Fibroblast of lung (primary cell): ENCODE data around the gene CD6. TPM values are rescaled to one million over a fixed set of nuclear protein-coding genes. Genes with fewer than 3 reads are reported as not detected.
A peak's percentile ranks its signal among the peaks of the same experiment; 100 is the strongest.

Experiments used
- DNase-seq, 2 donors: peaks; one replicate each; pipeline versions ENCODE4 v3.0.0 to v3.0.0-alpha.2; 2010; ENCODE audit warnings: low read depth in 2 of 2
- H2AFZ ChIP-seq: 2 replicates; pipeline ENCODE4 v1.5.1; 2012; ENCODE audit warnings: low read length, control low read depth, inconsistent platforms
- H3K27ac ChIP-seq: 2 replicates; pipeline ENCODE4 v1.5.1; 2011; ENCODE audit warnings: low read length, control low read depth; ENCODE audit not compliant: insufficient read depth
- H3K27me3 ChIP-seq: 2 replicates; pipeline ENCODE4 v1.5.1; 2011; ENCODE audit warnings: mild to moderate bottlenecking, low read length; ENCODE audit not compliant: control insufficient read depth, insufficient read depth
- H3K36me3 ChIP-seq: 2 replicates; pipeline ENCODE4 v1.5.1; 2011; ENCODE audit warnings: low read length; ENCODE audit not compliant: control insufficient read depth, insufficient read depth
- H3K4me1 ChIP-seq: 2 replicates; pipeline ENCODE4 v1.5.1; 2011; ENCODE audit warnings: low read length; ENCODE audit not compliant: control insufficient read depth, insufficient read depth; ENCODE audit errors: extremely low read depth
- H3K4me2 ChIP-seq: 2 replicates; pipeline ENCODE4 v1.5.1; 2011; ENCODE audit warnings: low read length, control low read depth; ENCODE audit not compliant: insufficient read depth; ENCODE audit errors: extremely low read depth
- H3K4me3 ChIP-seq, 4 experiments: fragments of 200-600 bp in 1 of 4; sonication (generic) in 1 of 4; replicated peaks in 1 of 4; 2 replicates each; pipeline ENCODE4 v1.5.1; 2011 to 2016; ENCODE audit warnings: low read length in 4 of 4, low read depth in 3 of 4, mild to moderate bottlenecking in 3 of 4, control low read depth in 2 of 4, inconsistent platforms in 1 of 4, mixed read lengths in 1 of 4; ENCODE audit not compliant: insufficient read depth in 1 of 4; ENCODE audit errors: control extremely low read depth in 1 of 4
- H3K79me2 ChIP-seq: 2 replicates; pipeline ENCODE4 v1.5.1; 2012; ENCODE audit warnings: mild to moderate bottlenecking, low read length, inconsistent platforms; ENCODE audit not compliant: control insufficient read depth, insufficient read depth
- H3K9ac ChIP-seq: 2 replicates; pipeline ENCODE4 v1.5.1; 2011; ENCODE audit warnings: mild to moderate bottlenecking, low read length, control low read depth; ENCODE audit not compliant: insufficient read depth
- H3K9me3 ChIP-seq: 2 replicates; pipeline ENCODE4 v1.5.1; 2012; ENCODE audit warnings: low read depth, low read length; ENCODE audit not compliant: control insufficient read depth, insufficient read depth
- H4K20me1 ChIP-seq: 2 replicates; pipeline ENCODE4 v1.5.1; 2011; ENCODE audit warnings: low read length; ENCODE audit not compliant: control insufficient read depth, insufficient read depth; ENCODE audit errors: extremely low read depth
- CTCF ChIP-seq, 2 donors: IDR thresholded peaks in 1 of 2; conservative IDR thresholded peaks in 1 of 2; 1 replicate in 1 of 2; 2 replicates in 1 of 2; pipeline ENCODE4 v1.5.1; 2011 to 2012; ENCODE audit warnings: low read length in 2 of 2, control low read depth in 1 of 2, inconsistent platforms in 1 of 2, low read depth in 1 of 2, mild to moderate bottlenecking in 1 of 2
- EZH2 ChIP-seq: IDR thresholded peaks from 2 replicates; pipeline ENCODE4 v1.5.1; 2012; ENCODE audit warnings: low read length, control low read depth, mild to moderate bottlenecking; ENCODE audit errors: missing control alignments
- polyA plus RNA-seq, 2 donors: library from polyadenylated mRNA; depleted of rRNA in 1 of 2; stranded (reverse) in 1 of 2; unstranded in 1 of 2; fragments of >200 nt; gene quantifications; 2 replicates each; pipeline ENCODE4 v1.2.1, GENCODE V29; 2011 to 2012; ENCODE audit warnings: missing spikeins in 1 of 2
- total RNA-seq: library from RNA; depleted of rRNA; stranded (reverse); fragments of >200 nt; gene quantifications from 2 replicates; pipeline ENCODE4 v1.2.1, GENCODE V29; 2014

CD6 gene
- total and polyA plus RNA-seq, 2 donors (not counting 1 experiment from before 2014, with no cell fraction given) = not detected

- peaks cover 5% of the 10 kb centered on the region for H3K27me3 ChIP-seq
- H3K9ac ChIP-seq = no peak overlapping the region
- no peaks in the 10 kb centered on the region for H4K20me1 ChIP-seq
- peak in 1 of 2 donors; percentile 55 for DNase-seq
- no peaks in the 10 kb centered on the region for H3K36me3 ChIP-seq
- H3K9me3 ChIP-seq = no peaks in the 10 kb centered on the region
- TF ChIP-seq EZH2 (no peak), CTCF (conservative IDR thresholded peaks at IDR 0.05 in 1 of 2, IDR thresholded peaks at IDR 0.05 in 1 of 2; ENCODE audit: low read depth in 1 of 2, low read length in 2 of 2) (no peak)
- H3K27ac ChIP-seq = no peak overlapping the region
- H2AFZ ChIP-seq = no peak overlapping the region
- no peak overlapping the region for H3K4me2 ChIP-seq
- no peaks in the 10 kb centered on the region for H3K79me2 ChIP-seq
- H3K4me3 ChIP-seq = no peak overlapping the region
- H3K4me1 ChIP-seq = no peaks in the 10 kb centered on the region
These were observed 66.1 kb downstream of the CD6 start for GRCh38 chr11:61037441-61038093.

- no peak overlapping the region for H2AFZ ChIP-seq
- H3K36me3 ChIP-seq = no peaks in the 10 kb centered on the region
- TF ChIP-seq EZH2 (no peak), CTCF (conservative IDR thresholded peaks at IDR 0.05 in 1 of 2, IDR thresholded peaks at IDR 0.05 in 1 of 2; ENCODE audit: low read depth in 1 of 2, low read length in 2 of 2) (no peak)
- DNase-seq = no peak
- H3K27me3 ChIP-seq = no peaks in the 10 kb centered on the region
- no peaks in the 10 kb centered on the region for H3K79me2 ChIP-seq
- no peak overlapping the region for H3K9ac ChIP-seq
- H3K4me1 ChIP-seq = no peaks in the 10 kb centered on the region
- no peak overlapping the region for H3K4me3 ChIP-seq
- H3K4me2 ChIP-seq = no peak overlapping the region
- H4K20me1 ChIP-seq = no peaks in the 10 kb centered on the region
- H3K27ac ChIP-seq = no peak overlapping the region
- no peaks in the 10 kb centered on the region for H3K9me3 ChIP-seq
These were observed 68.4 kb downstream of the CD6 start for GRCh38 chr11:61039916-61040315.

DNA sequence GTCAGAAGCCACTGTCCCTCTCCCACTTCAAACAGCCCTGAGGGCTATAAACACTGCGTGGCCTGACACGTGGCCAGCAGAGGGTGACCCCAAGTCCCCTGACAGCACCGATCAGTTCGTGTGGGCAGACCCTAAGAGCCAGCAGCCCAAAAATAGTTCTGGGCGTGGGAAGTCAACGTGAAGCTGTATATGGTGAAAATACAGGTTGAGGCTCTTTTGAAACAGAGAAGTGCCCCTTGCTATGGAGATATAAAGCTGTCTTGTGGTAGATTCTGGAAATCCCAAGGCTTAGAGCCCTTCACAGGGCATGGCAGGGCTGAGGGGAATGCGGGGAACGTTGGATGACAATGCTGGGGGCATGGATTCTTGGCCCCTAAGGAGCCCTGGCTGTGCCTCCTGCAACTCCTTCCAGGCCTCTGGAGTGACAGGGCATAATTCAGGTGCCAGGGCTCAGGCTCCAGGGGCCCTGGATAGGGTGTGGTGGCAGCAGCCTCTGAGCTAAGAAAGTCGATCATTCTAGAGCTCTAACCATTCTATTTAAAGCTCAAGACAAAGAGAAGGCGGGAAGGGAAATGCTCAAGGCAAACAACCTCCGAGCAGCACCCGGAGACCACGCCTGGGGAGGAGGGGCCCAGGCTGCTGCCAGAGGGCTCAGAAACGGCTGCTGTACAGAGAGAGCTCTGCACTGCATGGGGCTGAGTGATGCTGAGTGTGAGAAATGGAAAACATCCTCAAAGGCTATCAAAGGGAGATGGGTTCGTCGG, 70.5 kb downstream of the CD6 start:
- Histone ChIP-seq H2AFZ (no peak overlapping the region), H3K9ac (no peak overlapping the region), H4K20me1 (no peaks in the 10 kb centered on the region), H3K9me3 (no peaks in the 10 kb centered on the region), H3K36me3 (no peaks in the 10 kb centered on the region), H3K27me3 (no peaks in the 10 kb centered on the region), H3K4me1 (no peaks in the 10 kb centered on the region), H3K4me3 (no peak overlapping the region), H3K79me2 (no peaks in the 10 kb centered on the region), H3K4me2 (no peak overlapping the region), H3K27ac (no peak overlapping the region)
- TF ChIP-seq CTCF (conservative IDR thresholded peaks at IDR 0.05 in 1 of 2, IDR thresholded peaks at IDR 0.05 in 1 of 2; ENCODE audit: low read depth in 1 of 2, low read length in 2 of 2) (no peak), EZH2 (no peak)
- peak; percentile 3 to 17 for DNase-seq
